ENCODE measurements around the gene STOX1. TPM values are rescaled to one million over a fixed set of nuclear protein-coding genes. Genes with fewer than 3 reads are reported as not detected.
"Not testable (repeated sequence)": the region's sequence is repeated elsewhere in the genome, so short reads cannot be mapped to it uniquely, and the experiment has no call there.

Gene STOX1
- total RNA-seq, 1 experiment from 2014 or later = 2.7 TPM

GRCh38 chr10:68796605-68797004 is 30.7 kb upstream of the STOX1 start:
- intact Hi-C loops (cut with micrococcal nuclease; ENCODE audit: unreplicated experiment) = no loop called here

GRCh38 chr10:68800211-68800610 is 27.1 kb upstream of the STOX1 start:
- Mint-ChIP-seq H3K4me3 (ENCODE audit: low read depth, unreplicated experiment) (no peak overlapping the region), H3K36me3 (ENCODE audit: insufficient read depth, unreplicated experiment) (peaks cover 15% of the 10 kb centered on the region), H3K9me3 (ENCODE audit: low read depth, unreplicated experiment) (no peaks in the 10 kb centered on the region), H3K27ac (ENCODE audit: unreplicated experiment) (no peak overlapping the region), H3K27me3 (ENCODE audit: unreplicated experiment) (no peaks in the 10 kb centered on the region), H3K4me1 (ENCODE audit: low read depth, unreplicated experiment) (no peaks in the 10 kb centered on the region)
- CTCF ChIA-PET = no interaction called here
- BruUV-seq (replicated peaks) = no TSS peak
- TF ChIP-seq CTCF (IDR thresholded peaks at IDR 0.05; ENCODE audit: unreplicated experiment) = no peak
- DNase-seq = no peak
- intact Hi-C loops (cut with micrococcal nuclease; ENCODE audit: unreplicated experiment) = no loop called here

More at GRCh38 chr10:68796605-68797004, 30.7 kb upstream of the STOX1 start:
- no peak overlapping the region for H3K4me3 Mint-ChIP-seq (ENCODE audit: low read depth, unreplicated experiment)
- no peak overlapping the region for H3K27ac Mint-ChIP-seq (ENCODE audit: unreplicated experiment)
- CTCF ChIA-PET = interaction anchor here (0.6 to 0.7 kb wide), 2 partner anchors 93 to 645 kb away, joined by 3 to 9 read pairs; no protein-coding TSS in a partner anchor
- no peaks in the 10 kb centered on the region for H3K4me1 Mint-ChIP-seq (ENCODE audit: low read depth, unreplicated experiment)
- H3K36me3 Mint-ChIP-seq (ENCODE audit: insufficient read depth, unreplicated experiment) = peaks cover 46% of the 10 kb centered on the region
- no peaks in the 10 kb centered on the region for H3K27me3 Mint-ChIP-seq (ENCODE audit: unreplicated experiment)
- no TSS peak for BruUV-seq (replicated peaks)
- H3K9me3 Mint-ChIP-seq (ENCODE audit: low read depth, unreplicated experiment) = no peaks in the 10 kb centered on the region
- no peak for DNase-seq
- TF ChIP-seq CTCF (IDR thresholded peaks at IDR 0.05; ENCODE audit: unreplicated experiment) = no peak

GRCh38 chr10:68804692-68805091 is 22.6 kb upstream of the STOX1 start:
- no peaks in the 10 kb centered on the region for H3K27me3 Mint-ChIP-seq (ENCODE audit: unreplicated experiment)
- intact Hi-C loops (cut with micrococcal nuclease; ENCODE audit: unreplicated experiment) = no loop called here
- H3K4me3 Mint-ChIP-seq (ENCODE audit: low read depth, unreplicated experiment) = no peak overlapping the region
- CTCF ChIA-PET = interaction anchor here (0.7 kb wide), 1 partner anchor 103 kb away, joined by 3 read pairs; no protein-coding TSS in a partner anchor
- DNase-seq = no peak
- no peaks in the 10 kb centered on the region for H3K9me3 Mint-ChIP-seq (ENCODE audit: low read depth, unreplicated experiment)
- BruUV-seq (replicated peaks) = no TSS peak
- no peaks in the 10 kb centered on the region for H3K4me1 Mint-ChIP-seq (ENCODE audit: low read depth, unreplicated experiment)
- no peak overlapping the region for H3K27ac Mint-ChIP-seq (ENCODE audit: unreplicated experiment)
- no peaks in the 10 kb centered on the region for H3K36me3 Mint-ChIP-seq (ENCODE audit: insufficient read depth, unreplicated experiment)
- no peak for TF ChIP-seq CTCF (IDR thresholded peaks at IDR 0.05; ENCODE audit: unreplicated experiment)

- H3K9me3 Mint-ChIP-seq (ENCODE audit: low read depth, unreplicated experiment); H3K4me1 Mint-ChIP-seq (ENCODE audit: low read depth, unreplicated experiment); H3K36me3 Mint-ChIP-seq (ENCODE audit: insufficient read depth, unreplicated experiment); CTCF ChIA-PET; BruUV-seq (replicated peaks); DNase-seq; H3K27ac Mint-ChIP-seq (ENCODE audit: unreplicated experiment); H3K27me3 Mint-ChIP-seq (ENCODE audit: unreplicated experiment); H3K4me3 Mint-ChIP-seq (ENCODE audit: low read depth, unreplicated experiment); intact Hi-C loops (cut with micrococcal nuclease; ENCODE audit: unreplicated experiment): not testable (repeated sequence)
Observed at GRCh38 chr10:68810830-68811229, 16.5 kb upstream of the STOX1 start.

GRCh38 chr10:68811314-68812009 is 15.9 kb upstream of the STOX1 start:
- no TSS peak for BruUV-seq (replicated peaks)
- no peaks in the 10 kb centered on the region for H3K36me3 Mint-ChIP-seq (ENCODE audit: insufficient read depth, unreplicated experiment)
- H3K9me3 Mint-ChIP-seq (ENCODE audit: low read depth, unreplicated experiment) = no peaks in the 10 kb centered on the region
- intact Hi-C loops (cut with micrococcal nuclease; ENCODE audit: unreplicated experiment) = no loop called here
- TF ChIP-seq CTCF (IDR thresholded peaks at IDR 0.05; ENCODE audit: unreplicated experiment) = no peak
- H3K27me3 Mint-ChIP-seq (ENCODE audit: unreplicated experiment) = no peaks in the 10 kb centered on the region
- no peak overlapping the region for H3K4me3 Mint-ChIP-seq (ENCODE audit: low read depth, unreplicated experiment)
- H3K27ac Mint-ChIP-seq (ENCODE audit: unreplicated experiment) = no peak overlapping the region
- CTCF ChIA-PET = no interaction called here
- H3K4me1 Mint-ChIP-seq (ENCODE audit: low read depth, unreplicated experiment) = no peaks in the 10 kb centered on the region
- DNase-seq = no peak

Measured in Calu3 (cell line).